PC-3 (cell line): ENCODE data around the gene UFSP1. TPM values are rescaled to one million over a fixed set of nuclear protein-coding genes. Genes with fewer than 3 reads are reported as not detected.

Experiments used
- ATAC-seq: fragments of 200-7000 bp; cut with Tn5 transposase; 2 replicates; pipeline ENCODE4 v1.9.1; 2020; ENCODE audit warnings: mild to moderate bottlenecking, moderate library complexity
- BruUV-seq: library from RNA; stranded (reverse); fragments of 400-500 nt; replicated peaks from 2 replicates; lab custom pipeline; 2021; lab: Mats Ljungman, UMichigan
- CTCF ChIA-PET: fragments of 300-600 bp; sonication (Branson Sonifier 250); formaldehyde crosslinking; loops from one replicate; lab custom pipeline; 2022; ENCODE audit warnings: antibody characterized with exemption; lab: Charles Lee
- POLR2A ChIA-PET: fragments of 300-600 bp; sonication (Branson Sonifier 250); formaldehyde crosslinking; loops from one replicate; lab custom pipeline; 2022; ENCODE audit warnings: antibody characterized with exemption; ENCODE audit not compliant: unreplicated experiment; lab: Charles Lee
- DNase-seq: peaks from one replicate; pipeline ENCODE4 v3.0.0-alpha.2; 2015
- H2AFZ ChIP-seq: fragments of 300-600 bp; sonication (generic); 2 replicates; pipeline ENCODE4 v1.6.0; 2016; ENCODE audit warnings: antibody characterized with exemption, low read length
- H3F3A ChIP-seq: fragments of 300-600 bp; sonication (generic); one replicate; pipeline ENCODE4 v1.6.0; 2017; ENCODE audit warnings: antibody characterized with exemption, low read length, control low read depth, mild to moderate bottlenecking; ENCODE audit not compliant: unreplicated experiment
- H3K27ac ChIP-seq: fragments of 300-600 bp; sonication (generic); 2 replicates; pipeline ENCODE4 v1.5.1; 2016; ENCODE audit warnings: mild to moderate bottlenecking, low read length
- H3K27me3 ChIP-seq: fragments of 300-600 bp; sonication (generic); 2 replicates; pipeline ENCODE4 v1.6.1; 2016; ENCODE audit warnings: low read length, mixed read lengths
- H3K36me3 ChIP-seq: fragments of 300-600 bp; sonication (generic); 2 replicates; pipeline ENCODE4 v1.6.1; 2016; ENCODE audit warnings: low read depth, mixed run types, low read length, mixed read lengths
- H3K4me1 ChIP-seq: fragments of 300-600 bp; sonication (generic); 2 replicates; pipeline ENCODE4 v1.5.1; 2016; ENCODE audit warnings: low read length; ENCODE audit not compliant: insufficient read depth
- H3K4me2 ChIP-seq: fragments of 300-600 bp; sonication (generic); 2 replicates; pipeline ENCODE4 v1.6.0; 2016; ENCODE audit warnings: low read length
- H3K4me3 ChIP-seq: fragments of 300-600 bp; sonication (generic); 2 replicates; pipeline ENCODE4 v1.5.1; 2016; ENCODE audit warnings: mild to moderate bottlenecking, low read length, mixed read lengths
- H3K79me2 ChIP-seq: fragments of 300-600 bp; sonication (generic); 2 replicates; pipeline ENCODE4 v1.6.1; 2017; ENCODE audit warnings: low read length, mixed read lengths
- H3K9ac ChIP-seq: fragments of 300-600 bp; sonication (generic); 2 replicates; pipeline ENCODE4 v1.6.0; 2016; ENCODE audit warnings: mild to moderate bottlenecking, low read length
- H3K9me2 ChIP-seq: fragments of 300-600 bp; sonication (generic); replicated peaks from 2 replicates; pipeline ENCODE4 v1.6.1; 2016; ENCODE audit warnings: mixed run types, low read length, mixed read lengths
- H3K9me3 ChIP-seq: fragments of 300-600 bp; sonication (generic); 2 replicates; pipeline ENCODE4 v1.6.1; 2016; ENCODE audit warnings: low read length, mixed read lengths
- H4K20me1 ChIP-seq: fragments of 300-600 bp; sonication (generic); 2 replicates; pipeline ENCODE4 v1.6.1; 2016; ENCODE audit warnings: low read length, mixed read lengths
- CTCF ChIP-seq: fragments of 300-600 bp; sonication (generic); conservative IDR thresholded peaks from 2 replicates; pipeline ENCODE4 v1.5.1; 2017; ENCODE audit warnings: antibody characterized with exemption, low read depth, mild to moderate bottlenecking, low read length
- EZH2 ChIP-seq: fragments of 300-600 bp; sonication (generic); IDR thresholded peaks from one replicate; pipeline ENCODE4 v1.6.1; 2017; ENCODE audit warnings: antibody characterized with exemption, mild to moderate bottlenecking, low read length; ENCODE audit not compliant: unreplicated experiment
- EZH2phosphoT487 ChIP-seq: fragments of 300-600 bp; sonication (generic); IDR thresholded peaks from 2 replicates; pipeline ENCODE4 v1.6.1; 2018; ENCODE audit warnings: mild to moderate bottlenecking, antibody characterized with exemption, low read length, borderline replicate concordance
- intact Hi-C: fragments of 100-400 bp; cut with micrococcal nuclease; formaldehyde crosslinking; loops from 2 replicates; pipeline ENCODE4 v1.9.0; 2023
- total RNA-seq: library from RNA; depleted of rRNA; stranded (reverse); fragments of >200 nt; gene quantifications from 2 replicates; pipeline ENCODE4 v1.2.3, GENCODE V29; 2014

Gene UFSP1
- total RNA-seq, 1 experiment from 2014 or later: 10.5 TPM

DNA sequence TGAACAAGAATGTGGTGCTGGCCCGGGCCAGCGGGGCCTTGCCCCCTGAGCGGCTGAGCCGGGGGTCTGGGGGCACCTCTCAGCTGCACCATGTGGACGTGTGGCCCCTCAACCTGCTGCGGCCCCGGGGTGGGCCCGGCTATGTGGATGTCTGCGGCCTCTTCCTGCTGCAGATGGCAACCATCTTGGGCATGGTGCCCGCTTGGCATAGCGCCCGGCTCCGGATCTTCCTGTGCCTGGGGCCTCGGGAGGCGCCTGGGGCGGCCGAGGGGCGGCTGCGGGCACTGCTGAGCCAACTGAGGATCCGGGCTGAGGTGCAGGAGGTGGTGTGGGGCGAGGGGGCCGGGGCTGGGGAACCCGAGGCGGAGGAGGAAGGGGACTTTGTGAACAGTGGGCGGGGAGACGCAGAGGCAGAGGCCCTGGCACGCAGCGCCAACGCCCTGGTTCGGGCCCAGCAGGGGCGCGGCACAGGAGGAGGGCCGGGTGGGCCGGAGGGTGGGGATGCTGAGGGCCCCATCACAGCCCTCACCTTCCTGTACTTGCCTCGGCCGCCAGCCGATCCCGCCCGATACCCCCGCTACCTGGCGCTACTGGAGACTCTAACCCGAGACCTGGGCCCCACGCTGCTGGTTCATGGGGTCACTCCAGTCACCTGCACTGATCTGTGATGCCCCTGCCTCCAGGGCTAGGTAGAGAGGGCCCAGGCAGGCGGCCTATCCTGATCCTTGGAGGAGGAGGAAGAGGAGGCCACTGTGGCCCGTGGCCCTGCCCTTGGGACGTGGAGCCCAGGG, 23.4 kb downstream of the UFSP1 start:
- Histone ChIP-seq H3K27me3 (no peaks in the 10 kb centered on the region), H3K9ac (peak overlapping the region; percentile 97), H3K4me1 (peaks cover 34% of the 10 kb centered on the region), H3K9me2 (no peaks in the 10 kb centered on the region), H3K9me3 (no peaks in the 10 kb centered on the region), H3K36me3 (peaks cover 4% of the 10 kb centered on the region; the same call in 1 of the 2 replicates), H3K79me2 (peaks cover 5% of the 10 kb centered on the region), H3F3A (no peaks in the 10 kb centered on the region), H3K4me3 (peak overlapping the region; percentile 55), H4K20me1 (no peaks in the 10 kb centered on the region), H3K27ac (peak overlapping the region; percentile 100), H3K4me2 (peak overlapping the region; percentile 82), H2AFZ (peak overlapping the region; percentile 51; the same call in 1 of the 2 replicates)
- ATAC-seq (peak; percentile 64), DNase-seq (peak; percentile 87)
- no peak for TF ChIP-seq EZH2phosphoT487
- no peak for TF ChIP-seq CTCF
- TF ChIP-seq EZH2: no peak
- CTCF ChIA-PET: interaction anchor here (0.5 to 0.6 kb wide), 3 partner anchors 161 to 403 kb away, joined by 3 to 8 read pairs (median 3); no protein-coding TSS in a partner anchor
- POLR2A ChIA-PET: no interaction called here
- intact Hi-C loops: loop anchor here (1.0 to 5.0 kb wide), 2 partner anchors 13 to 64 kb away; no protein-coding TSS in a partner anchor
- BruUV-seq: TSS peak; percentile 72

GRCh38 chr7:100865372-100865911, 24.1 kb downstream of the UFSP1 start:
- ATAC-seq (peak; percentile 81), DNase-seq (peak; percentile 95)
- ChIA-PET CTCF (interaction anchor here (0.5 to 0.6 kb wide), 3 partner anchors 160 to 402 kb away, joined by 3 to 8 read pairs (median 3); no protein-coding TSS in a partner anchor), POLR2A (no interaction called here)
- Histone ChIP-seq H3K27me3 (no peaks in the 10 kb centered on the region), H4K20me1 (no peaks in the 10 kb centered on the region), H3K36me3 (peaks cover 11% of the 10 kb centered on the region), H3K9ac (peak overlapping the region; percentile 97), H3K4me2 (peak overlapping the region; percentile 82), H3K9me3 (no peaks in the 10 kb centered on the region), H3K4me1 (peaks cover 34% of the 10 kb centered on the region), H3K9me2 (no peaks in the 10 kb centered on the region), H3K79me2 (peaks cover 5% of the 10 kb centered on the region), H2AFZ (peak overlapping the region; percentile 51; the same call in 1 of the 2 replicates), H3F3A (no peaks in the 10 kb centered on the region), H3K4me3 (peak overlapping the region; percentile 55), H3K27ac (peak overlapping the region; percentile 100)
- no TSS peak for BruUV-seq
- intact Hi-C loops: loop anchor here (1.0 to 5.0 kb wide), 2 partner anchors 12 to 63 kb away; no protein-coding TSS in a partner anchor
- TF ChIP-seq EZH2 (no peak), EZH2phosphoT487 (no peak), CTCF (peak; percentile 40; the same call in 1 of the 2 replicates)
